ENCODE results near the gene SP1.
"Not testable (repeated sequence)": the region's sequence is repeated elsewhere in the genome, so short reads cannot be mapped to it uniquely, and the experiment has no call there.

Gene SP1

DNA sequence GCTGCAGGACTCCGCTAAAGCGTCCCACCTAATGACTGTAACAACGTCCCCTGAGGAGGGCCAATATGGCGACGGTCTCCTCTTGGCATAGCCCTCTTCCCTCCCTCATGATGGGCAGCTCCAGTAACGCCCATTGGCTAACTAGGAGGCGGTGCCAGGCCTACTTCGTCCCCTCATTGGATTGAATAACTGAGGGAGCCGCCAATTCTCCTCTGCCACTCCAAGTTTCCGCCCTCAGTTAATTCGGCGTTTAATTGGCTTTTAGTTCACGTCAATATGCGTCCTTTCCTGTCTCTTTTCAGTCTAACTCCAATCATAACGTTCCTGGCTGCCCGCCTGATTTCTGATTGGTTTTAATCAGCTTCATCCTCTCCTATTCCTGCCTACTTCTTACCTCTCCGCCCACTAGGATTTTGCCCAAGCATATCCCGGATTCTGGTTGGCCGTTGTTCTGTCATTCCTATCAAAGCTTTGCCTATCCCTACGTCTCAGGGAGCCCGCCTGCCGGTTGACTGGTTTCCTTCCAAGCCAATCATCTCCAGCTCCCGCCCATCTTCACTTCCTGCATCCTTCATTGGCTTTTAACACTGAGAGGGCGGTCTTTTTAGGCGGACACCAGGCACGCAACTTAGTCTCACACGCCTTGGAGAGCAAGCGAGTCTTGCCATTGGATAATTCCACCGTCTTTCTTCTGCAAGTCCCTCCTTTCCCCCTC, 430 bp upstream of the SP1 start:
- Mint-ChIP-seq H3K27ac (no peak overlapping the region), H3K4me1 (ENCODE audit: low read depth) (peaks cover 36% of the 10 kb centered on the region), H3K9me3 (no peaks in the 10 kb centered on the region), H3K27me3 (no peaks in the 10 kb centered on the region), H3K4me3 (no peak overlapping the region), H3K36me3 (ENCODE audit: low read depth) (peaks cover 39% of the 10 kb centered on the region)
- DNase-seq = peak; percentile 90

DNA sequence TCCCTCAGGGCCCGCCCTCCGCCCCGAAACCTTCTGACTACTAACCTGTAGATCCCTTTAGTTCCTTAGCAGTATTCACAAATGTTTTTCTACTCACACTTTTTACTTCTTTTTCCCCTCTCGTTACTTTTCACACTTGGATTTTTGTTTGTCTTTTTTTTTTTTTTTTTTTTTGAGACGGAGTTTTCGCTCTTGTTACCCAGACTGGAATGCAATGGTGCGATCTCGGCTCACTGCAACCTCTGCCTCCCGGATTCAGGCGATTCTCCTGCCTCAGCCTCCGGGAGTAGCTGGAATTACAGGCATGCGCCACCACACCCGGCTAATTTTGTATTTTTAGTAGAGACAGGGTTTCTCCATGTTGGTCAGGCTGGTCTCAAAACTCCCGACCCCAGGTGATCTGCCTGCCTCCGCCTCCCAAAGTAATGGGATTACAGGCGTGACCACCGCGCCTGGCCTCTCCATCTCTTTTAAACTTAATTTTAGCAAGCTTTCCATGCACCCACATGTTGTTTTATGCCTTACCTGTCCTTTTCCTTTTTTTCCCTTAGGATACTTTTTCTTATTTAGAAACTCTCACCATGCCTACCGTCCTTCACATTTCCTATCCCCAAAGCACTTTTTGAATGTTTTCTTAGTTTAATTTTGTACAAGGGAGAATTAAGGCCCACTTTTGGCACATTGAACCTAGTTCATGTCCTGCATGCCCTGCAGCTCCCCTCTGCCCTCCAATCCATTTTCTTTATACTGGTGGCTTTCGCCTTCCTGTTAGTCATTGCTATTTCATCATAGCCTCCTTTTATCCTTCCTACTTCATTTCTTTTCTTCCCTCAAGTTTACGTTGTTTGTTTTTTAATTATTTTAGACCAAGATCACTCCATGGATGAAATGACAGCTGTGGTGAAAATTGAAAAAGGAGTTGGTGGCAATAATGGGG, 1.1 kb downstream of the SP1 start:
- no peak for DNase-seq
- peak overlapping the region; percentile 84 for H3K4me3 Mint-ChIP-seq
- no peaks in the 10 kb centered on the region for H3K9me3 Mint-ChIP-seq
- no peaks in the 10 kb centered on the region for H3K27me3 Mint-ChIP-seq
- peak overlapping the region; percentile 94 for H3K27ac Mint-ChIP-seq
- peaks cover 52% of the 10 kb centered on the region for H3K36me3 Mint-ChIP-seq (ENCODE audit: low read depth)
- peaks cover 42% of the 10 kb centered on the region for H3K4me1 Mint-ChIP-seq (ENCODE audit: low read depth)

DNA sequence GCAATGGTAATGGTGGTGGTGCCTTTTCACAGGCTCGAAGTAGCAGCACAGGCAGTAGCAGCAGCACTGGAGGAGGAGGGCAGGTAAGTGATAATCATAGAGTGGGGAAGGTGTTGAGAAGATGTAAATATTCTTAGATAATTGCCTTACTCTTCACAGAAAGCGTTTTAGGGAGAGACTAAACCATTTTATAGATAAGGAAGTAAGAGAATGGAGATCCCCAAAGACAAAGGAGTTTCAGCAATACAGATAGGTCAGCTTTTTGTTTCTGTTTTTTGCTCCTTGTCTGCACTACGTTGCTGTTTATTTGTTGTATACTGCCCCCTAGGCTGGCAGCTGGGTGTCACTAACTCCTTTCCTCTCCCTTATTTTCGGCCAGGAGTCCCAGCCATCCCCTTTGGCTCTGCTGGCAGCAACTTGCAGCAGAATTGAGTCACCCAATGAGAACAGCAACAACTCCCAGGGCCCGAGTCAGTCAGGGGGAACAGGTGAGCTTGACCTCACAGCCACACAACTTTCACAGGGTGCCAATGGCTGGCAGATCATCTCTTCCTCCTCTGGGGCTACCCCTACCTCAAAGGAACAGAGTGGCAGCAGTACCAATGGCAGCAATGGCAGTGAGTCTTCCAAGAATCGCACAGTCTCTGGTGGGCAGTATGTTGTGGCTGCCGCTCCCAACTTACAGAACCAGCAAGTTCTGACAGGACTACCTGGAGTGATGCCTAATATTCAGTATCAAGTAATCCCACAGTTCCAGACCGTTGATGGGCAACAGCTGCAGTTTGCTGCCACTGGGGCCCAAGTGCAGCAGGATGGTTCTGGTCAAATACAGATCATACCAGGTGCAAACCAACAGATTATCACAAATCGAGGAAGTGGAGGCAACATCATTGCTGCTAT, 2.0 kb downstream of the SP1 start:
- Mint-ChIP-seq H3K36me3 (ENCODE audit: low read depth) (peaks cover 61% of the 10 kb centered on the region), H3K9me3 (no peaks in the 10 kb centered on the region), H3K4me3 (peak overlapping the region; percentile 84), H3K27me3 (no peaks in the 10 kb centered on the region), H3K27ac (peak overlapping the region; percentile 94), H3K4me1 (ENCODE audit: low read depth) (peaks cover 50% of the 10 kb centered on the region)
- DNase-seq = peak; percentile 38

DNA sequence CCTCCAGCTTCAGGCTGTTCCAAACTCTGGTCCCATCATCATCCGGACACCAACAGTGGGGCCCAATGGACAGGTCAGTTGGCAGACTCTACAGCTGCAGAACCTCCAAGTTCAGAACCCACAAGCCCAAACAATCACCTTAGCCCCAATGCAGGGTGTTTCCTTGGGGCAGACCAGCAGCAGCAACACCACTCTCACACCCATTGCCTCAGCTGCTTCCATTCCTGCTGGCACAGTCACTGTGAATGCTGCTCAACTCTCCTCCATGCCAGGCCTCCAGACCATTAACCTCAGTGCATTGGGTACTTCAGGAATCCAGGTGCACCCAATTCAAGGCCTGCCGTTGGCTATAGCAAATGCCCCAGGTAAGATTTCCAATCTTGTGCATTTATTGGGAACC, 3.3 kb downstream of the SP1 start:
- Mint-ChIP-seq H3K4me3 (peak overlapping the region; percentile 67), H3K27ac (peak overlapping the region; percentile 94), H3K9me3 (no peaks in the 10 kb centered on the region), H3K4me1 (ENCODE audit: low read depth) (peaks cover 59% of the 10 kb centered on the region), H3K36me3 (ENCODE audit: low read depth) (peaks cover 72% of the 10 kb centered on the region), H3K27me3 (no peaks in the 10 kb centered on the region)
- DNase-seq = no peak

DNA sequence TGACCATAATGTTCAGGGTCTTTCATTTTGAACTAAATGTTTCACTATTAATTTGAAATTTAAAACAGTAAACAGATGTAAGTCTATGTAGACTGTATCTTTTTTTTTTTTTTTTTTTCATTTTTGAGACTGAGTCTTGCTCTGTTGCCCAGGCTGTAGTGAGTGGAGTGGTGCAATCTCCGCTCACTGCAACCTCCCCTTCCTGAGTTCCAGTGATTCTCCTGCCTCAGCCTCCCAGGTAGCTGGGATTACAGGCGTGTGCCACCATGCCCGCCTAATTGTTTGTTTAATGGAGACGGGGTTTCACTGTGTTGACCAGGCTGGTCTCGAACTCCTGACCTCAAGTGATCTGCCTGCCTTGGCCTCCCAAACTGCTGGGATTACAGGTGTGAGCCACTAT, 6.4 kb downstream of the SP1 start:
- not testable (repeated sequence) for H3K27me3 Mint-ChIP-seq, DNase-seq, H3K9me3 Mint-ChIP-seq
- H3K4me1 Mint-ChIP-seq (ENCODE audit: low read depth) = peaks cover 83% of the 10 kb centered on the region
- peak overlapping the region; percentile 60 for H3K4me3 Mint-ChIP-seq
- H3K36me3 Mint-ChIP-seq (ENCODE audit: low read depth) = peaks cover 91% of the 10 kb centered on the region
- peak overlapping the region; percentile 76 for H3K27ac Mint-ChIP-seq

DNA sequence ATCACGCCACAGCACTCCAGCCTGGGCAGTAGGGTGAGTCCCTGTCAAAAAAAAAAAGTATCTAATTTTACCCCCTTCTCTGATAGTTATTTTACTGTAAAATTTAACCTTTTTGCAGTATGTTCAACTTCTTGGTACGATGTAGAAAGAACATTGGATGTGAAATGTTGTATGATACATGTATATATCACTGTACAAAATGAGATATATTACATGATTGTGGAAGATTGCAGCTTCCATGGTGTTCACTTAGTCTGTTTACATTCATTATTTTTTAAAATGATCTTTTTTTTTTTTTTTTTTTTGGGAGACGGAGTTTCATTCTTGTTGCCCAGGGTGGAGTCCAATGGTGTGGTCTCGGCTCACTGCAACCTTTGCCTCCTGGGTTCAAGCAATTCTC, 9.0 kb downstream of the SP1 start:
- peak; percentile 5 for DNase-seq
- Mint-ChIP-seq H3K4me3 (no peak overlapping the region), H3K27ac (no peak overlapping the region)

DNA sequence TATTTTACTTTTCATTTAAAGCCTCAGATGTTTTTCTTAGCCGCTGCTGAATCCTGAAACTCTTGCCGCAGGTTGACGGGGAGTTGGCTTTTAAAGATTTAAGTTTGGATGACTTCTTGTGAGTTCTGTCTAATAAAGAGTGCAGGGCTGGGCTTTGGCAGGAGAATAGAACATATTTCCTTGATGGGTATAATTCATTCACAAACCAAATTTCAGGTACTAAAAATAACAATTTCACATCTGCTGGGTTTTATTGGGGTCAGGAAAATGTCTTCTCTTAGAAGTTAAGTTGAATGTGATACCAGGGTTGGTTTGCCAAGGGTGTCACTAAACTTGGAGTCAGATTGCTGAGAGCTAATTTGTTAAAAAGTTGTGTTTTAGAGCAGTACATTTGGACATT, 9.7 kb downstream of the SP1 start:
- no peak for DNase-seq
- Mint-ChIP-seq H3K9me3 (no peaks in the 10 kb centered on the region), H3K27ac (peak overlapping the region; percentile 39), H3K27me3 (no peaks in the 10 kb centered on the region), H3K4me1 (ENCODE audit: low read depth) (peaks cover 57% of the 10 kb centered on the region), H3K36me3 (ENCODE audit: low read depth) (peaks cover 66% of the 10 kb centered on the region), H3K4me3 (peak overlapping the region; percentile 22)

More for the DNA sequence above, 9.0 kb downstream of the SP1 start:
- peaks cover 71% of the 10 kb centered on the region for H3K36me3 Mint-ChIP-seq (ENCODE audit: low read depth)
- H3K27me3 Mint-ChIP-seq = no peaks in the 10 kb centered on the region
- H3K4me1 Mint-ChIP-seq (ENCODE audit: low read depth) = peaks cover 63% of the 10 kb centered on the region
- no peaks in the 10 kb centered on the region for H3K9me3 Mint-ChIP-seq

DNA sequence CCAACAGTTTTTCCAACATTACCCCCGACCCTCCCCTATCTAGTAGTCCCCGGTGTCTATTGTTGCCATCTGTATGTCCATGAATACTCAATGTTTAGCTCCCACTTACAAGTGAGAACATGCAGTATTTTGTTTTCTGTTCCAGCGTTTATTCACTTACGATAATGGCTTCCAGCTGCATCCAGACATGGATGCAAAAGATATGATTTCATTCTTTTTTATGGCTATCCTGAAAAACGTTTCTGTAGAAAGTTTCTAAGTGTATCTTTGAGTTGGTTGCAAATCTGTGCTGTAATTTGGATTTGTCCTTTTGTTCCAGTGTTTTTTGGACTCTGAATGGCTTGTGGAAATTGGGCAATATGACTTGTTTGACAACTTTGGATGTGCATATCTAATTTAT, 11.7 kb downstream of the SP1 start:
- Mint-ChIP-seq H3K27ac (no peak overlapping the region), H3K27me3 (no peaks in the 10 kb centered on the region), H3K4me3 (no peak overlapping the region), H3K9me3 (no peaks in the 10 kb centered on the region), H3K4me1 (ENCODE audit: low read depth) (peaks cover 50% of the 10 kb centered on the region), H3K36me3 (ENCODE audit: low read depth) (peaks cover 59% of the 10 kb centered on the region)
- no peak for DNase-seq

DNA sequence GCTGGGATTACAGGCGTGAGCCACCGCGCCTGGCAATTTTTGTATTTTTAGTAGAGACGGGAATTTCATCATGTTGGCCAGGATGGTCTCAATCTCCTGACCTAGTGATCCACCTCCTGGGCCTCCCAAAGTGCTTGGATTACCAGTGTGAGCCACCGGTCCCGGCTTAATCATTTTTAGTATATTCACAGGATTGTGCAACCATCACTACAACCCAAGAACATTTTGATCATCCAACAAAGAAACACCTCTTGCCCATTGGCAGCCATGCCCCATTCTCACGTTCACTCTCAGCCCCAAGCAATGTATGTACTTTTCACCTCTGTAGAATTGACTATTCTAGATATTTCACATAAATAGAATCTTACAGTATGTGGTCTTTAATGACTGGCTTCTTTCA, 19.9 kb downstream of the SP1 start:
- H3K27ac Mint-ChIP-seq = no peak overlapping the region
- DNase-seq = no peak

DNA sequence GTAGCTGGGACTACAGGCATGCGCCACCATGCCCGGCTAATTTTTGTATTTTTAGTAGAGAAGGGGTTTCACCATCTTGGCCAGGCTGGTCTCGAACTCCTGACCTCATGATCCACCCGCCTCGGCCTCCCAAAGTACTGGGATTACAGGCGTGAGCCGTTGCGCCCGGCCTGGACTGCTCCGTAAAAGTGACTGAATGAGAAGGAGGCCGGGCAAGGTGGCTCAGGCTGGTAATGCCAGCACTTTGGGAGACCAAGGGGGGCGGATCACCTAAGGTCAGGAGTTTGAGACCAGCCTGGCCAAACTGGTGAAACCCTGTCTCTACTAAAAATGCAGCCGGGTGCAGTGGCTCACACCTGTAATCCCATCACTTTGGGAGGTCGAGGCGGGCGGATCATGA, 22.4 kb downstream of the SP1 start:
- H3K27ac Mint-ChIP-seq, DNase-seq: not testable (repeated sequence)
- peaks cover 56% of the 10 kb centered on the region for H3K36me3 Mint-ChIP-seq (ENCODE audit: low read depth)

More for the DNA sequence above, 19.9 kb downstream of the SP1 start:
- peaks cover 54% of the 10 kb centered on the region for H3K36me3 Mint-ChIP-seq (ENCODE audit: low read depth)
- peaks cover 17% of the 10 kb centered on the region for H3K4me1 Mint-ChIP-seq (ENCODE audit: low read depth)
- H3K9me3 Mint-ChIP-seq = no peaks in the 10 kb centered on the region
- no peak overlapping the region for H3K4me3 Mint-ChIP-seq
- H3K27me3 Mint-ChIP-seq = no peaks in the 10 kb centered on the region

DNA sequence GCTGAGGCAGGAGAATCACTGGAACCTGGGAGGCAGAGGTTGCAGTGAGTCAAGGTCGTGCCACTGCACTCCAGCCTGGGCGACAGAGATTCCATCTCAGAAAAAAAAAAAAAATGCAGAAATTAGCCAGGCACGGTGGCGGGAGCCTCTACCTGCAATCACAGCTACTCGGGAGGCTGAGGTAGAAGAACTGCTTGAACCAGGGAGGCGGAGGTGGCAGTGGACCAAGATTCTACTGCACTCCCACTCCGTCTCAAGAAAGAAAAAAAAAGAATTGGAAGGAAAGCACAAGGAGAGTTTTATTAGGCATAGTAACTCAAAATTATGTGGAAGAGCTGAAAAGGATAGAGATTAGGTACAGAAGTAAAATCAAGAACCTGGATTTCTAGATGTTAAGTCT, 22.9 kb downstream of the SP1 start:
- H3K27me3 Mint-ChIP-seq = no peaks in the 10 kb centered on the region
- H3K27ac Mint-ChIP-seq = no peak overlapping the region
- H3K4me1 Mint-ChIP-seq (ENCODE audit: low read depth) = peaks cover 6% of the 10 kb centered on the region
- no peak for DNase-seq
- no peak overlapping the region for H3K4me3 Mint-ChIP-seq
- H3K36me3 Mint-ChIP-seq (ENCODE audit: low read depth) = peaks cover 53% of the 10 kb centered on the region
- no peaks in the 10 kb centered on the region for H3K9me3 Mint-ChIP-seq

More for the DNA sequence above, 22.4 kb downstream of the SP1 start:
- H3K4me3 Mint-ChIP-seq; H3K9me3 Mint-ChIP-seq; H3K4me1 Mint-ChIP-seq (ENCODE audit: low read depth); H3K27me3 Mint-ChIP-seq: not testable (repeated sequence)

DNA sequence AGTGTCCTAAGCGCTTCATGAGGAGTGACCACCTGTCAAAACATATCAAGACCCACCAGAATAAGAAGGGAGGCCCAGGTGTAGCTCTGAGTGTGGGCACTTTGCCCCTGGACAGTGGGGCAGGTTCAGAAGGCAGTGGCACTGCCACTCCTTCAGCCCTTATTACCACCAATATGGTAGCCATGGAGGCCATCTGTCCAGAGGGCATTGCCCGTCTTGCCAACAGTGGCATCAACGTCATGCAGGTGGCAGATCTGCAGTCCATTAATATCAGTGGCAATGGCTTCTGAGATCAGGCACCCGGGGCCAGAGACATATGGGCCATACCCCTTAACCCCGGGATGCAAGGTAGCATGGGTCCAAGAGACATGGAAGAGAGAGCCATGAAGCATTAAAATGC, 31.0 kb downstream of the SP1 start:
- H3K36me3 Mint-ChIP-seq (ENCODE audit: low read depth) = peaks cover 76% of the 10 kb centered on the region
- H3K27ac Mint-ChIP-seq = peak overlapping the region; percentile 64
- H3K27me3 Mint-ChIP-seq = no peaks in the 10 kb centered on the region
- peaks cover 40% of the 10 kb centered on the region for H3K4me1 Mint-ChIP-seq (ENCODE audit: low read depth)
- no peak for DNase-seq
- H3K4me3 Mint-ChIP-seq = no peak overlapping the region
- H3K9me3 Mint-ChIP-seq = no peaks in the 10 kb centered on the region

DNA sequence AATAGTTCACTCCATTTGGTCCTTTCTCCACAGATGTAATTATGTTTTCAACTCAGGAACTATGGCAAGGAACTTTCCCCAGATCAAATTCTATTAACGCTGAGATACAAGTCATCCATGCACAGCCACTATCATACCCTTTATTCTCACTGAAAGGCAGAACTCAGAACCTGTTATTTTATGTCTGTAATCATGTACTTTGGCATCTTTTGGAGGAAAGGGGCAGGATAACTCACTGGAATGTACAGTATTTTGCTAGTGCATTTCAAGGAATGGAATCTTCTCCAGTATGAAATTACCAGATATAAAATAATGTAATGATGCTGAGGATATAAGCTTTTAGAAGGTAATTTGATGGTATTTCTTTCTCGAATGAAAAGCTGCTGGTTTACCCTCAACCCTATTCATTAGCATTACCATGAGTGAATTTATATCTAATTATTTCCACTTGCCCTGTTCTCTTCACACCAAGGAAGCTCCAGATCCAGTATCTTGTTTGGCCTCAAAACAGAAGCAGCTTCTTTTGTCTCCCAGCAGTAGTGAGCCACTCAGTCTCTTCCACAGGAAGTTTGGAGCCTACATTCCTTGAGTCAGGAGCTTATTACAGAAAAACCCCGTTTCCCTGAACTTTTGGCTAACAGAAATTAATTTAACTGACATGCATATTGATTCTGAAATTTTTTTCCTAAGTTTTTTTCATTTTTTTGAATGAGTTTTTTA, 33.7 kb downstream of the SP1 start:
- DNase-seq = no peak

More for the DNA sequence above, 33.7 kb downstream of the SP1 start:
- Mint-ChIP-seq H3K4me1 (ENCODE audit: low read depth) (peaks cover 62% of the 10 kb centered on the region), H3K4me3 (no peak overlapping the region), H3K27ac (peak overlapping the region; percentile 85), H3K27me3 (no peaks in the 10 kb centered on the region), H3K36me3 (ENCODE audit: low read depth) (peaks cover 60% of the 10 kb centered on the region), H3K9me3 (no peaks in the 10 kb centered on the region)
